Posterior vena cava (tissue), 2 donors: ENCODE results near the gene BMP3. TPM values are rescaled to one million over a fixed set of nuclear protein-coding genes. Genes with fewer than 3 reads are reported as not detected.
"Not testable (repeated sequence)": the region's sequence is repeated elsewhere in the genome, so short reads cannot be mapped to it uniquely, and the experiment has no call there.

Source experiments
- DNase-seq: peaks from one replicate; pipeline ENCODE4 v3.0.0-alpha.2; 2020; ENCODE audit warnings: low spot score
- intact Hi-C, 2 donors: fragments of 100-400 bp; cut with DNase I; formaldehyde crosslinking; loops; one replicate each; pipeline versions ENCODE4 v1.14.1 to v1.14.2; 2022 to 2023
- long read RNA-seq, 2 donors: library from polyadenylated mRNA; unstranded; transcript quantifications; one replicate each; pipeline ENCODE4 v2.0.0, GENCODE V29; 2020 to 2021
- total RNA-seq, 2 donors: library from RNA; stranded (reverse); fragmentation: NEBNext Ultra II Directional; extraction: Animal tissue kit (Norgen Biotek cat#: 25700); gene quantifications; one replicate each; pipeline ENCODE4 v1.2.1, GENCODE V29; 2021
- donor health status: DM: yes; HTN: yes; CAD: no.
- donor health status: DM: yes; HTN: yes; CAD: no.

The BMP3 gene, protein sequence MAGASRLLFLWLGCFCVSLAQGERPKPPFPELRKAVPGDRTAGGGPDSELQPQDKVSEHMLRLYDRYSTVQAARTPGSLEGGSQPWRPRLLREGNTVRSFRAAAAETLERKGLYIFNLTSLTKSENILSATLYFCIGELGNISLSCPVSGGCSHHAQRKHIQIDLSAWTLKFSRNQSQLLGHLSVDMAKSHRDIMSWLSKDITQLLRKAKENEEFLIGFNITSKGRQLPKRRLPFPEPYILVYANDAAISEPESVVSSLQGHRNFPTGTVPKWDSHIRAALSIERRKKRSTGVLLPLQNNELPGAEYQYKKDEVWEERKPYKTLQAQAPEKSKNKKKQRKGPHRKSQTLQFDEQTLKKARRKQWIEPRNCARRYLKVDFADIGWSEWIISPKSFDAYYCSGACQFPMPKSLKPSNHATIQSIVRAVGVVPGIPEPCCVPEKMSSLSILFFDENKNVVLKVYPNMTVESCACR
- total RNA-seq, result under 1 TPM; 0.29 to 0.88 TPM
- long read RNA-seq, donor 1, result 0 reads
- long read RNA-seq, donor 2, result 0 reads

DNA sequence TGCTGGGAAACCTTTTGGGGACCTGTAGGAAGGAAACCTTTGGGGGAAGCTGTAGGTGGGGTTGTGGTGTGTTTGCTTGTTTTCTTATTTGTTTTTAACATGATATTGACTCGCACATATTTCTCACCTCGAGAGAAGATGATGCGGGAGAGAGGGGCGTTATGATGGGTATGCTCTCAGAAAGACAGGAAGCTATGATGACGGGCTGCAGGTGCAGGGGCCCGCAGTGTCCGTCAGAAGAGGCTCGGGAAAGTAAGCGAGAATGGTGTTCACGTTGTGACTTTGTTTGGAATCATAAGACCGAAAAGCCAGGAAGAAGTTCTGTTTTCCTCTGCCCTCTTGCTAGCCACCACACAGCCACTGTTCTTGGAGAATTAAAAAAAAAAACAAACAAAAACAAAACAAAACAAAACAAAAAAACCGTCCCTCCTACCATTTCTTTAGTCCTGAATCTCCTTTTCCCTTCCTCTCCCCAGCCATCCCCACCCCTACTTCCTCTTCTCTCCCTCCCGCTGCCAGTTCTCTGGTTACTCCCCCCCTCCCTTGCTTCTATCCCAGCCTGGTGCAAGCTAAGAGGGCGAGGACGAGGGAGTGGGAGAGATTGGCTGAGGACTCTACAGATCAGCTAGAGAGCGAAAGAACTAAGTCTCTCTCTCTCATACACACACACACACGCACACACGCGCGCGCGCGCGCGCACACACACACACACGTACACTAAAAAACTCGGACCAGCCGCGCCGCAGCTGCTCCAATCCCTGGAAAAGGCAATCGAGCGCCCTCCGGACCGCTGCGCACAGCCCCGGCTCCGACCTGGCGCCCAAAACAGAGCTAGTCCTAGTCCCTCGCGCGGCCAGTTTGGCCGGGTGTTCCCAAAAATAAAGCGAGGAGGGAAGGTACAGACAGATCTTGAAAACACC is at the start of gene BMP3:
Gene BMP3 (plus strand): TSS at position 648 of the 920 bp plus-strand sequence. CDS start 577 bp downstream, outside the sequence.
- DNase-seq, result no peak
- intact Hi-C loops, result no loop called here

GRCh38 chr4:80986011-80986410 is 44.5 kb upstream of the BMP3 start:
- intact Hi-C loops, result loop anchor here in 1 of 2 donors (10.0 kb wide), 1 partner anchor 601 kb away; no protein-coding TSS in a partner anchor
- no peak for DNase-seq

DNA sequence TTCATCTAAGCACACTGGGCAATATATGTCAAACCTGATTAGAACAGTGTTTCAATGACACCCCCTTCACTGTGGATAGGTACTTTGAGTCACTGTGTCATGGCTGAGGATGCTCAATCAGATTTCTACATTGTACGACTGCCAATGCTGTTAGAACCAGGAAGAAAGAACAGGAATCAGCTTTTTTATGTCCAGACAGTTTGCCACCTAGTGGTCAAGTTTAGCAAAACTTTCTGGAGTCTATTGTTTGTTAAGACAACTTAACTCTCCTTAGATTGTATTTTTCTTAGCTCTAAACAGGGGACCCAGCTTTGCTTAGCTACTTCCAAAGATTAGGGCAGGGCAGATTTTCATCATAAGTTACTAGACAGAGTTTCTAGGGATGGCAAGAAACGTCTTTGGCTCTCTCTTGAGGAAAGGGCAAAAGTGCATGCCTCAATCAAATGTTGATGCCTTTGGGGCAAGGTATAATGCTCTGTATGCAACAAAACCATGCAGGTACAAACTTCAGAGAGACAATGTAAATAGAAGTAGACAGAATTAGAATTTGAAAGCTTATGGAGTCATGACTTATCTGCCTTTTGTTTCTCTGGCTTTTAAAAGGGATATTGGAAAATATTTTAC is 40.5 kb upstream of the BMP3 start:
- intact Hi-C loops, result loop anchor here (5.0 to 10.0 kb wide), 2 partner anchors 605 to 628 kb away; no protein-coding TSS in a partner anchor
- DNase-seq, result no peak

DNA sequence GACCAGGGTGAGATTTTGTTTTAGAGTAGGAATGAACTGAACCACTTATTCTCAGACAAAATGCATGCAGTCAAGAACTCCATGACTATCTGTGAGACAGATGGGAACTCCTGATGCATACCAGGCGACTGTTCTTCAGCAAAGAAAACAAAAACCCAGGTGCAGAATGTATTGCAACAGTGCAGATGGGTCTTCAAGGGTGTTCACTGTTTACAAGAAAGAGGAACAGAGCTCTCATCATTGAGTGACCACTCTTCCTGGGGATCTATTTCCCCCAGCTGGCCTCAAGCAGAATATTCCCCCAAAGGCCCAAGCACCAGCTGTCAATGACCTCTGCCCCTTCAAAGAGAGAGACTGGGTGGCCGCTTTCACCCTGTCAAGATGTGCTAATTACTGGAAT is 39.7 kb upstream of the BMP3 start:
- DNase-seq, result no peak
- intact Hi-C loops, result loop anchor here in 1 of 2 donors (5.0 kb wide), 1 partner anchor 629 kb away; no protein-coding TSS in a partner anchor

DNA sequence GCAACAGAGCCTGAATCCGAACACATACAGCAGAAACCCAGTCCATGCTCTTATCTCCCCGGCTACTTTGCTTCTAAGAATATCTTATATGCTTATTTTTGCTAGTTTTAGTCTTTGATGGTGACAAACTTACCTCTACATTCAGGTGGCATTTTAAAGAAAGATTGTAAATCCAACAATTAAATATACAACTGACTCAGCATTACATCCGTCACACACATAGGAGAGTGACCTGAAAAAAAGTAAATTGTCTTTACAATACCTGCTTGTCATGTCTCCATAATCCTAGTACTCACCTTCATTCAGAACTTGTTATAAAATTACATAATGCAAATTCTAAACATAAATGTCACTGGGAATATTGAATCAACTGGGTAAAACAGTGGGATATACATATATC is 30.6 kb upstream of the BMP3 start:
- DNase-seq, result no peak
- intact Hi-C loops, result no loop called here

GRCh38 chr4:81003597-81004111 is 26.9 kb upstream of the BMP3 start:
- intact Hi-C loops, result no loop called here
- no peak for DNase-seq

GRCh38 chr4:81007417-81007816 is 23.1 kb upstream of the BMP3 start:
- intact Hi-C loops, result no loop called here
- no peak for DNase-seq

DNA sequence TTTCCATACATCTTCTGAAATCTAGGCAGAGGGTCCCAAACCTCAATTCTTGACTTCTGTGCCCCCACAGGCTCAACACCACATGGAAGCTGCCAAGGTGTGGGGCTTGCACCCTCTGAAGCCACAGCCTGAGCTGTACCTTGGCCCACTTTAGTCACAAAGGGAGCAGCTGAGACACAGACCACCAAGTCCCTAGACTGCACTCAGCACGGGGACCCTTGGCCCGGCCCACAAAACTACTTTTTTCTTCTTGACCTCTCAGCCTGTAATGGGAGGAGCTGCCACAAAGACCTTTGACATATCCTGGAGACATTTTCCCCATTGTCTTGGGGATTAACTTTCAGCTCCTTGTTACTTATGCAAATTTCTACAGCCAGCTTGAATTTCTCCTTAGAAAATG is 13.9 kb upstream of the BMP3 start:
- intact Hi-C loops, DNase-seq: not testable (repeated sequence)

GRCh38 chr4:81019006-81019405 is 11.5 kb upstream of the BMP3 start:
- intact Hi-C loops, result no loop called here
- DNase-seq, result no peak

DNA sequence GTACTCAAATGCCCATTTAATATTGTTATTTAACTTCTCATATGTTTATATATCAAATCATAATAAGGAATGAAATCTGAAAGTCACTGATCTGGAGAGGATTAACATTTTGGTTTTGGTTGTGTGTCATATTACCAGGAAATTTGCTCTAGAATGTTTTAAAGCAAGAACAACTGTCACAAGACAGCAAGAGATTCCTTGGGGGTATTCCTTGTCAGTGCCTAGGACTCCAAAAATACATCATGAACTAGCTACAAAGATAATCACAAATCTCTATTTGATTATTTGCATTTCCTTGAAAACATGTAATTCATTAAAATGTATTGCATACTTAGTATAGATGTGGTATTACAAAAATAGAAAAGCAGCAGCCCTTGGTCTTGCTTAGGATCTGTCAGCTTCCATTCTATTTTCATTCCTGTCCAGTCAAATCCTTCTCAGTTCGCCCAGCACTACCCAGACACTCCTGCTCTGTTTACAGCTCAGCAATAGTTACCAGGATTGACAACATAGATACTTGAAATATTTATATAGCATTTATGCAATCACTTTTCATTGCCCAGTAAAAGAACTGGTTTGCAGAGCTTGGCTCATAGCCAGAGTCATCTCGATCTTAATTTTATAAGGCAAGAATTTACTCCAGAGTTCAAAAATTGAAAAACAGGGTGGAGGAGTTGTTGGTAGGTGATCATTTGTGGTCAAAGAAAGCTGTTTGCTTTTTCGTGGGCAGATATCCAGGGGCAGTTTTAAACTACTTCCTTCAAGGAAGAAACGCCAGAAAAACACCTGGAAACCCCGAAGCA is 9.2 kb upstream of the BMP3 start:
- no peak for DNase-seq
- intact Hi-C loops, result no loop called here

GRCh38 chr4:81021981-81022380 is 8.5 kb upstream of the BMP3 start:
- intact Hi-C loops, result no loop called here
- no peak for DNase-seq

DNA sequence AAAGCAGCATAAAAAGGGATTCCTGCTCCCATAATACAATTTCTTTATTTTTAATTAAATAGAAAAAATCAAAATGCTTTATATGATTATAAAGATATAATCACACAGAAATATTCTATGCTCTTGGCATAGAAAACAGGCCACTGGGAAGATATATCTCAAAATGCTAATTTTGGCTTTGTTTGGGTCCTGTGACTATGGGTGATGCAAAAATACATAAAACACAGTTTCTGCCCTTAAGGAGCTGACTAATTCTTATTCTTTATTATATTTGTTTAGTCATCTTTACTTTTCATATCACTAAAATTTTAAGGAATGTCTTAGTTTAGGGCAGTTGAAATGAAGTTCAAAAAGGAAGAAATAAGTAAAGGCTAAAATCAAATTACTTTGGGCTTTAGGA is 7.0 kb upstream of the BMP3 start:
- no peak for DNase-seq
- intact Hi-C loops, result no loop called here

DNA sequence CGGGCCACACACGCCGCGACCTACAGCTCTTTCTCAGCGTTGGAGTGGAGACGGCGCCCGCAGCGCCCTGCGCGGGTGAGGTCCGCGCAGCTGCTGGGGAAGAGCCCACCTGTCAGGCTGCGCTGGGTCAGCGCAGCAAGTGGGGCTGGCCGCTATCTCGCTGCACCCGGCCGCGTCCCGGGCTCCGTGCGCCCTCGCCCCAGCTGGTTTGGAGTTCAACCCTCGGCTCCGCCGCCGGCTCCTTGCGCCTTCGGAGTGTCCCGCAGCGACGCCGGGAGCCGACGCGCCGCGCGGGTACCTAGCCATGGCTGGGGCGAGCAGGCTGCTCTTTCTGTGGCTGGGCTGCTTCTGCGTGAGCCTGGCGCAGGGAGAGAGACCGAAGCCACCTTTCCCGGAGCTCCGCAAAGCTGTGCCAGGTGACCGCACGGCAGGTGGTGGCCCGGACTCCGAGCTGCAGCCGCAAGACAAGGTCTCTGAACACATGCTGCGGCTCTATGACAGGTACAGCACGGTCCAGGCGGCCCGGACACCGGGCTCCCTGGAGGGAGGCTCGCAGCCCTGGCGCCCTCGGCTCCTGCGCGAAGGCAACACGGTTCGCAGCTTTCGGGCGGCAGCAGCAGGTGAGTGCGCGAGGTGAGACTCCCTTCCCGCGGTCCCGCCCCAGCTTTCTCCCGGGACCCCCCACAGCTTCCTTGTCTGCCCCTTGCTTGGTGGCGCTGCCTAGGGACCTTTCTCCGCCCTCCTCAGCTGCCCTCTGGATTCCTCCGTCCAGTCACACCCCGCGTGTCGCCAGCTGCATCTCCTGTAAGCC is 678 bp downstream of the BMP3 start:
- no peak for DNase-seq
- intact Hi-C loops, result no loop called here

DNA sequence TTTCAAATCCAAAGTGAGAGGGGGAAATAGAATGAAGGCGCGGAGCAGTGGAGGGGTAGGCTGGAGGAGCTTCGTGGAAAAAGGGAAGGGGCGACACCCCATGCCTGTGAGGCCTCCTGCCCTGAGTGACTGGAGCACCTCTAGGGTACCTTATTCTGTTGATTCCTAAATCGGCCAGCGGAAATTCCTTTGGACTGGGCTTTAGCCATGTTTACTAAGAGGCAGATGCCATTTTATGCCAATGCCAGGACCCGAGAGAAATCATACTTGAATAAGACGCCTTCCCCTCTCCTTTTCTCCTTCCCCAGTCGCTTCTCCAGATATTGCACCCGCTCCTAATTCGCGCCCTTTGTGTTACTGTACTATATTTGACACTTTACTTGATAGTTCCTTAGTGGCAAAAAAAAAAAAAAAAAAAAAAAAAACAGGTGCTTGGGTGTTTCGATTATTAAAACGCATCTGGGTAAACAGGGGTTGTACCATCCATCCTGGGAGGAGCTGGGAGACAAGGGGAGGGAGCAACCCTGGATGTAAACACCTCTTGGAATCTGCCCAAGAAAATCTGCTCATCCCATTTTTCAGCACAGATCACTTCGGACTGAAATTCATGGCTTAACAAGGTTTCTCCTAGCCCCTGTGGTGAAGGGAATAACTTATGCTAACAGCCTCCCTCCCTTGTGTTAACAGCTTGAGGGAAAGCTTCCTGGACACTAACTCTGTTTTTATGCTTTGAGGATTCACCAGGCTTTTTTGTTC is 1.5 kb downstream of the BMP3 start:
- DNase-seq, result no peak
- intact Hi-C loops, result no loop called here

DNA sequence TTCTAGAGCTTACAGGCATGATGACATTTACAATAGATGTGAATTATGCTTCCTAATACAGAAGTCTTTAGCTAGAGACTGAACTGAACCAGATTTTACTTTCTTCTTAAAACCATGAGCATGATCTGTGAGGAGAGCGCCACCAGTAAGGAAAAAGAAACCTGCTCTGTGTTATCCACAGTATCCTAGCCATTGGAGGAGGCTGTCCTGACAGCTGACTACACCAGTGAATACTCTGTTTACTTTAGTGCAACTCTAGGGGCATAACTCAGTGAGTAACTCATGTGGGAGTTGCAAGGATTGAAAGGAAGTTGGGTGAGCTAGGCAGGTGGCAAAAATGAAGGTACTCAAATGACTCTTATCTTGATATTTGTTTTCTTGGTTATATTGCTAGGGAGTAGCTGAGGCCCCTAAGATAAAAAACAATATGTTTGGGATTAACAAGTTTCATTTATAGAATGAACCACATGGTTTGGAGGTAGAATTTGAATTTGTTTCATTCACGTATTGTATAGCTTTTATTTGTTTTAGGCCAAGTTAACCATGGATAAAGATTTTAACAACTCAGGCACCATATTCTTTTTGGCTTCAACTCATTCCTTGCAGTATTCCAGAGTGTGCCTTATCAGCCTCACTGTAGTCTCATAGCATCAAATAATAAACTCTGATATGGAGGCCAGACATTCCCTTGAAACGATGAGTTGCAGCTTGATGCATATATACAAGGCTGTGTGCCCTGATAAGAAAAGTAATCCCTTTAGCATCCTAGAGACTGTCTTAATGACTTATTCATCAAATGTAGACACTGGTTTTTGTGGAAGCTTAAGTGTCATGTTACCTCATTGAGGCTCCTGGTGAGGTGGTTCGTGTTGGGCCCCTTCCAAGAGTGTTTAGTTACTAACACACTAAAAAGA is 2.5 kb downstream of the BMP3 start:
- intact Hi-C loops, result no loop called here
- DNase-seq, result no peak
